SH-SY5Y (cell line): Measurements from ENCODE around the gene KPNA3.

ENCODE experiments used
- GATA2 ChIP-seq: IDR thresholded peaks from 2 replicates; pipeline ENCODE4 v1.6.1; 2011; ENCODE audit warnings: mild to moderate bottlenecking, low read depth, low read length
- GATA3 ChIP-seq: IDR thresholded peaks from 2 replicates; pipeline ENCODE4 v1.6.1; 2011; ENCODE audit warnings: low read depth, mild to moderate bottlenecking, low read length, moderate library complexity

DNA sequence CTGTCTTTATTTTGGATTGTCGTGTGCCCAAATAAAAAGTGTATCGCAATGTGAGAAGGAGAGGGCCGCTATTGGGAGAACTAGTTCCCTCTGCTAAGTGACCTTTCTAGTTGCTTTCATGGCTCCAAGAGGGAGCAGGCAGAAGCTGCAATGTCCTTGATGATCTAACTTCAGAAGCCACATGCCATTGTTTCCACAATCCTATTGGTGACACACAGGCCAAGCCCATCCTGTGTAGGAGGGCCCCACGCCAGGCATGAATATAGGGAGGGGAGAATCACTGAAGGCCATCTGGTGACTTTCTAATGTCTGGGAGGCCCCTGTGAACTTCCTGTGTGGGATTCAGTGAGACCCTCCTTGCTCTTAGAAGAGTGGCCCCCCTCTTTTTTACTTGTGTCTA, 47.8 kb upstream of the KPNA3 start:
- TF ChIP-seq GATA2 (no peak), GATA3 (no peak)
